Measurements from ENCODE around the gene KRTAP5-9.

The KRTAP5-9 gene

GRCh38 chr11:71545405-71545966 lies 2.7 kb upstream of the KRTAP5-9 start:
- H3K9me3 ChIP-seq (replicated peaks in 1 of 11) = peaks cover 20 to 39% (median 31%) of the 10 kb centered on the region in 11 experiments
- 0 out of 22 replicates have a peak overlapping the region, but pooled peaks of 1 of the 11 experiments have one; percentile 0 for H3K9ac ChIP-seq
- H4K20me1 ChIP-seq = no peaks in the 10 kb centered on the region; a peak in 1 of 22 replicates
- H3K4me3 ChIP-seq = no peak overlapping the region
- peaks cover 0 to 5% (median 0%) of the 10 kb centered on the region in 11 experiments; a peak in 1 of 22 replicates for H3K27me3 ChIP-seq
- H3K36me3 ChIP-seq = peaks cover 0 to 8% (median 0%) of the 10 kb centered on the region in 11 experiments; a peak in 3 of 22 replicates
- H3K4me2 ChIP-seq = peak overlapping the region in 10 of 11 experiments; percentile 34 to 98 (median 88); a peak in 18 of 22 replicates
- TF ChIP-seq Cebpa-rat (IDR thresholded peaks at IDR 0.05) = no peak
- peaks cover 46 to 81% (median 73%) of the 10 kb centered on the region in 10 experiments for H3K4me1 ChIP-seq
- H3K27ac ChIP-seq = peak overlapping the region in 7 of 11 experiments; percentile 24 to 83 (median 81); a peak in 10 of 22 replicates

DNA sequence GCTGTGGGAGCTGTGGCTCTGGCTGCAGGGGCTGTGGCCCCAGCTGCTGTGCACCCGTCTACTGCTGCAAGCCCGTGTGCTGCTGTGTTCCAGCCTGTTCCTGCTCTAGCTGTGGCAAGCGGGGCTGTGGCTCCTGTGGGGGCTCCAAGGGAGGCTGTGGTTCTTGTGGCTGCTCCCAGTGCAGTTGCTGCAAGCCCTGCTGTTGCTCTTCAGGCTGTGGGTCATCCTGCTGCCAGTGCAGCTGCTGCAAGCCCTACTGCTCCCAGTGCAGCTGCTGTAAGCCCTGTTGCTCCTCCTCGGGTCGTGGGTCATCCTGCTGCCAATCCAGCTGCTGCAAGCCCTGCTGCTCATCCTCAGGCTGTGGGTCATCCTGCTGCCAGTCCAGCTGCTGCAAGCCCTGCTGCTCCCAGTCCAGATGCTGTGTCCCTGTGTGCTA lies 514 bp downstream of the KRTAP5-9 start:
- peaks cover 0 to 6% (median 0%) of the 10 kb centered on the region in 11 experiments; a peak in 1 of 22 replicates for H3K36me3 ChIP-seq
- no peak overlapping the region for H3K4me3 ChIP-seq
- H4K20me1 ChIP-seq = no peaks in the 10 kb centered on the region; a peak in 1 of 22 replicates
- H3K27ac ChIP-seq = no peak overlapping the region
- no peak overlapping the region for H3K9ac ChIP-seq
- H3K4me2 ChIP-seq = peak overlapping the region; percentile 33 to 74 (median 61); a peak in 21 of 22 replicates
- H3K9me3 ChIP-seq (replicated peaks in 1 of 11) = peaks cover 10 to 23% (median 17%) of the 10 kb centered on the region in 11 experiments; a peak in 20 of 22 replicates
- 0 out of 22 replicates have a peak, but pooled peaks of 1 of the 11 experiments have one; percentile 12 for TF ChIP-seq Cebpa-rat (IDR thresholded peaks at IDR 0.05)
- H3K27me3 ChIP-seq = peaks cover 0 to 5% (median 0%) of the 10 kb centered on the region in 11 experiments; a peak in 1 of 22 replicates
- peaks cover 42 to 73% (median 57%) of the 10 kb centered on the region in 10 experiments for H3K4me1 ChIP-seq

GRCh38 chr11:71551711-71552110 lies 3.5 kb downstream of the KRTAP5-9 start:
- 0 out of 22 replicates have a peak, but pooled peaks cover 0 to 4% (median 0%) of the 10 kb centered on the region in 11 experiments for H3K36me3 ChIP-seq
- TF ChIP-seq Cebpa-rat (IDR thresholded peaks at IDR 0.05) = no peak
- H3K4me2 ChIP-seq = peak overlapping the region in 8 of 11 experiments; percentile 20 to 66 (median 44); a peak in 14 of 22 replicates
- H3K4me3 ChIP-seq = no peak overlapping the region
- H3K4me1 ChIP-seq = peaks cover 24 to 48% (median 36%) of the 10 kb centered on the region in 10 experiments
- H3K27ac ChIP-seq = peak overlapping the region in 4 of 11 experiments; percentile 17 to 52 (median 30); a peak in 2 of 22 replicates
- no peak overlapping the region for H3K9ac ChIP-seq
- no peaks in the 10 kb centered on the region; a peak in 1 of 22 replicates for H4K20me1 ChIP-seq
- peaks cover 0 to 5% (median 0%) of the 10 kb centered on the region in 11 experiments; a peak in 1 of 22 replicates for H3K27me3 ChIP-seq
- H3K9me3 ChIP-seq (replicated peaks in 1 of 11) = peaks cover 0 to 6% (median 2%) of the 10 kb centered on the region in 11 experiments; a peak in 10 of 22 replicates

DNA sequence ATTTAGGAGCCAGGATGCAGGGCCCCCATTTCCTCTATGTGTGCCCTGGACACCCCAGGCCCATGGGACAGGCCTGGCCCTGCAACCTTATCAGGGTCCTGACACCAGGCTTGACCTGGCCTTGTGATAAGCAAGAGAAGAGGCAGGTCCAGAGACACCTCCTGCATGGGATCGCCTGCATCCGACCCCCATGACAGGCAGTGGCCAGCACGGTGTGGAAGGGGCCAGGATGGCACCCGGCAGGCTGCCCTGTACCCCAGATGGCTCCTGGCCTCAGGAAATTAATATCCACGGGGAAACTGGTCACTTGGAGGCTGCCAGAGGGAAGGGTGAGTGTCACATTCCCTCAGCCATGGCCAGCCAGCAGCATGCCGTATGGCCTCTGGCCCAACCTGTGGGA lies 6.8 kb downstream of the KRTAP5-9 start:
- H3K4me1 ChIP-seq = peaks cover 0 to 18% (median 14%) of the 10 kb centered on the region in 10 experiments; a peak in 16 of 20 replicates
- no peak overlapping the region for H3K4me2 ChIP-seq
- no peak overlapping the region for H3K27ac ChIP-seq
- no peaks in the 10 kb centered on the region for H3K9me3 ChIP-seq (replicated peaks in 1 of 11)
- H4K20me1 ChIP-seq = no peaks in the 10 kb centered on the region
- no peak for TF ChIP-seq Cebpa-rat (IDR thresholded peaks at IDR 0.05)
- H3K9ac ChIP-seq = no peak overlapping the region
- no peaks in the 10 kb centered on the region; a peak in 1 of 22 replicates for H3K27me3 ChIP-seq
- H3K4me3 ChIP-seq = no peak overlapping the region
- H3K36me3 ChIP-seq = no peaks in the 10 kb centered on the region

GRCh38 chr11:71555508-71555907 lies 7.3 kb downstream of the KRTAP5-9 start:
- Histone ChIP-seq H4K20me1 (no peaks in the 10 kb centered on the region), H3K9me3 (replicated peaks in 1 of 11) (no peaks in the 10 kb centered on the region), H3K4me3 (no peak overlapping the region), H3K36me3 (no peaks in the 10 kb centered on the region), H3K4me1 (peaks cover 0 to 16% (median 13%) of the 10 kb centered on the region in 10 experiments; a peak in 16 of 20 replicates), H3K9ac (no peak overlapping the region), H3K27ac (no peak overlapping the region), H3K4me2 (no peak overlapping the region), H3K27me3 (no peaks in the 10 kb centered on the region; a peak in 1 of 22 replicates)
- no peak for TF ChIP-seq Cebpa-rat (IDR thresholded peaks at IDR 0.05)

DNA sequence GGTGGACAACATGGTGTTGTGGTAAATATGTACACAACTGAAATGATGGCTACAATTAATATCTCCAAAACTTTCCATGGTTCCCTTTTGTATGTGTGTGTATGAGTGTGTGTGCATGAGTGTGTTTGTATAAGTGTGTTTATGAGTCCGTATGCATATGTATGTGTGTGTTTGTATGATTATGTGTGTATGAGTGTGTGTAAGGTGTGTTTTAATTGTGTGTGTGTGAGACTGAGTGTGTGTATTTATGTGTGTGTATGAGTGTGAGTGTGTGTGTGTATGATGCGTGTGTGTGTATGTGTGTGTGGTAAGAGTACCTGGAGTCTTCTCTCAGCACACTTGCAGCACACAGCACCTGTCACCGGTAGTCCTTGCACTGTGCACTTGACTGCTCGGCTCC lies 7.8 kb downstream of the KRTAP5-9 start:
- H3K4me2 ChIP-seq = no peak overlapping the region
- H3K27me3 ChIP-seq = no peaks in the 10 kb centered on the region; a peak in 1 of 22 replicates
- H3K4me3 ChIP-seq = no peak overlapping the region
- no peaks in the 10 kb centered on the region for H3K36me3 ChIP-seq
- H3K4me1 ChIP-seq = peaks cover 0 to 14% (median 13%) of the 10 kb centered on the region in 10 experiments; a peak in 16 of 20 replicates
- H3K9me3 ChIP-seq (replicated peaks in 1 of 11) = no peaks in the 10 kb centered on the region
- no peaks in the 10 kb centered on the region for H4K20me1 ChIP-seq
- H3K27ac ChIP-seq = no peak overlapping the region
- H3K9ac ChIP-seq = no peak overlapping the region
- no peak for TF ChIP-seq Cebpa-rat (IDR thresholded peaks at IDR 0.05)

DNA sequence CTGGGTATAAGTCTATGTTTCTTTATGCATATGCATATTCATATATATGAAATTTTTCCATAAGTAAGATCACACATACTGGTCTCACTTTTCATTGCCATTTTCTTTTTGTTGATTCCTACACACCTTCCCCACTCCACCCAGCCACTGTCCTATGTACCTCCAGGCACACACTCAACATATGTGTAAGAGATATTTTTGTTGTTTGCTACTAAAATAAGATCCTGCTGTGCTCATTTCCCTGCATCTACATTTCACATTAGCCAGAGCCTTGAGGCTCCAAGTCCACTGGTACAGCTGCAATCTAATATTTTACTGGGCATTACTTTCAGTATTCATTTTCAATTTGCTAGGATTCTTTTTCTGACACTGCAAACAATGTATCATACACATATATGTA lies 9.0 kb downstream of the KRTAP5-9 start:
- TF ChIP-seq Cebpa-rat (IDR thresholded peaks at IDR 0.05) = no peak
- H3K9me3 ChIP-seq (replicated peaks in 1 of 11) = no peaks in the 10 kb centered on the region
- H3K9ac ChIP-seq = no peak overlapping the region
- H3K4me3 ChIP-seq = no peak overlapping the region
- H3K27me3 ChIP-seq = no peaks in the 10 kb centered on the region; a peak in 1 of 22 replicates
- H4K20me1 ChIP-seq = no peaks in the 10 kb centered on the region
- no peak overlapping the region for H3K27ac ChIP-seq
- no peaks in the 10 kb centered on the region for H3K36me3 ChIP-seq
- no peak overlapping the region for H3K4me2 ChIP-seq
- peaks cover 0 to 1% (median 1%) of the 10 kb centered on the region in 10 experiments; a peak in 13 of 20 replicates for H3K4me1 ChIP-seq

- TF ChIP-seq Cebpa-rat (IDR thresholded peaks at IDR 0.05) = no peak
- H3K4me3 ChIP-seq = no peak overlapping the region
- H3K27me3 ChIP-seq = peaks cover 0 to 4% (median under 1%) of the 10 kb centered on the region in 11 experiments; a peak in 2 of 22 replicates
Observed at GRCh38 chr11:71558996-71559395, 10.8 kb downstream of the KRTAP5-9 start.

DNA sequence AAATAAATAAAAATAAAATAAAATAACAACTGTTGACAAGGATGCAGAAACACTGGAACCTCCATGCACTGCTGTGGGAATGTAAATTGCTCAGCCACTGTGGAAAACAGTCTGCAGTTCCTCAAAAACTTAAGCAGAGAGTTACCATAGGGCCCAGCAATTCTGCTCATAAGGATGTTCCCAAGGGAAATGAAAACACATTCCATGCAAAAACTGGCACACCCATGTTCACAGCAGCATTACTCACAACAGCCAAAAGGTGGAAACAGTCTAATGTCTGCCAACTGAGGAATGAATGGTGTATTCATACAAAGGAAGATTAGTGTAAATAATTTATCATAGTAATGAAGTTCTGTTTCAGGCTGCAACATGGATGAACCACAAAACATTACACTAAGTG lies 13.9 kb downstream of the KRTAP5-9 start:
- no peaks in the 10 kb centered on the region; a peak in 1 of 22 replicates for H4K20me1 ChIP-seq
- H3K27ac ChIP-seq = no peak overlapping the region
- peaks cover 0 to 18% (median 8%) of the 10 kb centered on the region in 11 experiments; a peak in 8 of 22 replicates for H3K27me3 ChIP-seq
- peaks cover 10 to 21% (median 15%) of the 10 kb centered on the region in 10 experiments; a peak in 19 of 20 replicates for H3K4me1 ChIP-seq
- H3K4me3 ChIP-seq = no peak overlapping the region
- no peaks in the 10 kb centered on the region for H3K9me3 ChIP-seq (replicated peaks in 1 of 11)
- no peak for TF ChIP-seq Cebpa-rat (IDR thresholded peaks at IDR 0.05)
- H3K36me3 ChIP-seq = no peaks in the 10 kb centered on the region
- no peak overlapping the region for H3K9ac ChIP-seq
- no peak overlapping the region for H3K4me2 ChIP-seq

More at GRCh38 chr11:71558996-71559395, 10.8 kb downstream of the KRTAP5-9 start:
- Histone ChIP-seq H4K20me1 (no peaks in the 10 kb centered on the region), H3K9me3 (replicated peaks in 1 of 11) (no peaks in the 10 kb centered on the region), H3K27ac (no peak overlapping the region), H3K4me2 (no peak overlapping the region), H3K36me3 (no peaks in the 10 kb centered on the region), H3K4me1 (peaks cover 0 to 9% (median 0%) of the 10 kb centered on the region in 10 experiments; a peak in 7 of 20 replicates), H3K9ac (no peak overlapping the region)
